Mucosa of descending colon (tissue), 3 donors: ENCODE results near the gene EIF2AK2. TPM values are rescaled to one million over a fixed set of nuclear protein-coding genes. Genes with fewer than 3 reads are reported as not detected.

ENCODE experiments used
- ATAC-seq: fragments of 200-7000 bp; cut with Tn5 transposase; one replicate; pipeline ENCODE4 v1.9.1; 2020; ENCODE audit warnings: mild to moderate bottlenecking, moderate library complexity
- DNase-seq, 3 donors: peaks; one replicate each; pipeline ENCODE4 v3.0.0-alpha.2; 2020
- H3K36me3 ChIP-seq: fragments of 200-600 bp; one replicate; pipeline ENCODE4 v1.8.0; 2021; ENCODE audit warnings: low read depth, mild to moderate bottlenecking
- H3K4me1 ChIP-seq: fragments of 200-600 bp; one replicate; pipeline ENCODE4 v1.8.0; 2021; ENCODE audit warnings: low read depth, mild to moderate bottlenecking
- H3K4me3 ChIP-seq: fragments of 200-600 bp; one replicate; pipeline ENCODE4 v1.8.0; 2021; ENCODE audit warnings: mild to moderate bottlenecking
- H3K9me3 ChIP-seq: fragments of 200-600 bp; one replicate; pipeline ENCODE4 v1.8.0; 2021; ENCODE audit warnings: mild to moderate bottlenecking
- CTCF ChIP-seq: fragments of 200-600 bp; IDR thresholded peaks from one replicate; pipeline ENCODE4 v1.8.0; 2022; ENCODE audit warnings: antibody characterized with exemption, mild to moderate bottlenecking
- intact Hi-C, 2 donors: fragments of 100-400 bp; cut with DNase I in 1 of 2; cut with micrococcal nuclease in 1 of 2; formaldehyde crosslinking; loops; one replicate each; pipeline versions ENCODE4 v1.11.0 to v1.11.1; 2022; cut with DNase I, micrococcal nuclease
- total RNA-seq, 3 donors: library from RNA; stranded (reverse); fragmentation: NEBNext Ultra II Directional in 2 of 3; extraction: Animal tissue kit (Norgen Biotek cat#: 25700) in 2 of 3; gene quantifications; one replicate each; pipeline versions ENCODE4 v1.2.1 to v1.2.4, GENCODE V29; 2021 to 2023
- donor health status: DM: no; HTN: no; CAD: no; lungs with moderate emphysema.
- donor health status: DM: no; HTN: no; CAD: no.
- donor health status: DM: no; HTN: yes; CAD: no.

Gene EIF2AK2
- total RNA-seq, 3 donors from 2014 or later: 27.5 to 48.8 (median 33.2) TPM

- TF ChIP-seq CTCF: no peak
- H3K9me3 ChIP-seq: no peaks in the 10 kb centered on the region
- DNase-seq (no peak), ATAC-seq (peak; percentile 79)
- H3K4me3 ChIP-seq: no peak overlapping the region
- intact Hi-C loops: no loop called here
- no peaks in the 10 kb centered on the region for H3K36me3 ChIP-seq
- H3K4me1 ChIP-seq: peaks cover 19% of the 10 kb centered on the region
Measured at GRCh38 chr2:37149626-37150322, 7.0 kb downstream of the EIF2AK2 start.

DNA sequence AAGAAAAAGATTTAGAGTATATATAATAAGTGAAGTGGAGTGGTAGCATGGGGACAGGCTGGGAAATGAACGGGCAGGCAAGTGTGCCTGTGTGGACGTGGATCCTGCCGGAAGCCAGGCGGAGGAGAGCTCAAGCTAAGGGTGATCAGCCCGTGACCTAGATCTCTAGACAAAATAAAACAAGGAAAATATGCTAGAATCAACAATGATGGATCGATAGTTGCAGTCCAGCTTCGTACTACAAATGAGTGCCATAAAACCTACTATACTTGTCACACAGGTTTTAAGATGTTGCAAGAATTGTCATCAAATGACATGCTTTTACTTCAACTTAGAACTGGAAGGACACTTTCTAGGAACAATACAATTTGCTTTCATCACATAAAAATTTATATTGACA lies 8.5 kb downstream of the EIF2AK2 start:
- Histone ChIP-seq H3K4me3 (no peak overlapping the region), H3K4me1 (peaks cover 19% of the 10 kb centered on the region), H3K36me3 (no peaks in the 10 kb centered on the region), H3K9me3 (no peaks in the 10 kb centered on the region)
- no peak for DNase-seq
- TF ChIP-seq CTCF: no peak
- intact Hi-C loops: no loop called here
- peak; percentile 37 for ATAC-seq

DNA sequence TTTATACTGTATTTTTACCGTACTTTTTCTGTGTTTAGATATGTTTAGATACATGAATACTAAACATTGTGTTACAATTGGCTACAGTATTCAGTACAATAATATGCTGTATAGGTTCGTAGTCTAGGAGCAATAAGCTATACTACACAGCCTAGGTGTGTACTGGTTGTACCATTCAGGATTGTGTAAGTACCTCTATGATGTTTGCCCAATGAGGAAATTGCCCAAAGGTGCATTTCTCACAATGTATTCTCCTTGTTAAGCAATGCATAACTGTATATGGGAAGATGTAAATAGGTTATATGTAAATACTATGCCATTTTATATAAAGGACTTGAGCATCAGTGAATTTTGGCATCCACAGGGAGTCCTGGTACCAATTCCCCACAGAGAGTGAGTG lies 10.7 kb downstream of the EIF2AK2 start:
- TF ChIP-seq CTCF: no peak
- intact Hi-C loops: no loop called here
- H3K4me1 ChIP-seq: peaks cover 19% of the 10 kb centered on the region
- no peak overlapping the region for H3K4me3 ChIP-seq
- DNase-seq (no peak), ATAC-seq (peak; percentile 86)
- H3K36me3 ChIP-seq: no peaks in the 10 kb centered on the region
- no peaks in the 10 kb centered on the region for H3K9me3 ChIP-seq

DNA sequence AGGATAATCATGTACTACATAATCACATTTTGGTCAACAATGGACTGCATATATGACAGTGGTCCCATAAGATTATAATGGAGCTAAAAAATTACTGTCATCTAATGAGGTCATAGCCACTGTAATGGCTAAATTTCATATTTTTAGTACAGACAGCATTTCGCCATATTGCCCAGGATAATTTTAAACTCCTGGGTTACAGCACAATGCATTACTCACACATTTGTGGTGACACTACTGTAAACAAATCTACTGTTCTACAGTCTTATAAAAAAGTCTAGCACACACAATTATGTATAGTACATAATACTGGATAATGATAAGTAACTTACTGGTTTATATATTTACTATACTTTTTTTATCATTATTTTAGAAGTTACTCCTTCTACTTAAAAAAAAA lies 12.8 kb downstream of the EIF2AK2 start:
- H3K9me3 ChIP-seq: no peaks in the 10 kb centered on the region
- ATAC-seq (no peak), DNase-seq (no peak)
- peaks cover 6% of the 10 kb centered on the region for H3K4me1 ChIP-seq
- no peaks in the 10 kb centered on the region for H3K36me3 ChIP-seq
- intact Hi-C loops: no loop called here
- no peak for TF ChIP-seq CTCF
- H3K4me3 ChIP-seq: no peak overlapping the region

DNA sequence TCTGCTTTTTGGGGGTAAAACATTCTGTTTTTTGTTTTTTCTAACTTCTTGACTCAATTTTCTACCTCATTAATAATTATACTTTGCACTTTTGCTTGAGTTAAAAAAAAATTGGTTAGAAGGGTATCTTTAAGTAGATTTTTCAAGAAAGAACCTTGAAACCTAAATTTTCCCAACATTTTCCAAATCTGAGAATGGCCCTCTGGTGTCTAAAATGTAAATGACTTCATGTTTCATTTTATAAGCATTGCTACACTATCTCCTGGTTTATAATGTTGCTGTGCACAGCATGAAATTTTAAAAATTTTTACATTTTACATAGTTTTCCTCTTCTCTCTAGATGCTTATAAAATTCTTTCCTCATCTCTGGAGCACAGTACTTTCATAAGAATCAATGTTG lies 14.2 kb downstream of the EIF2AK2 start:
- no peak for TF ChIP-seq CTCF
- ATAC-seq: no peak
- intact Hi-C loops: no loop called here
- Histone ChIP-seq H3K4me1 (no peaks in the 10 kb centered on the region), H3K9me3 (no peaks in the 10 kb centered on the region), H3K36me3 (no peaks in the 10 kb centered on the region), H3K4me3 (no peak overlapping the region)
- DNase-seq: no peak

DNA sequence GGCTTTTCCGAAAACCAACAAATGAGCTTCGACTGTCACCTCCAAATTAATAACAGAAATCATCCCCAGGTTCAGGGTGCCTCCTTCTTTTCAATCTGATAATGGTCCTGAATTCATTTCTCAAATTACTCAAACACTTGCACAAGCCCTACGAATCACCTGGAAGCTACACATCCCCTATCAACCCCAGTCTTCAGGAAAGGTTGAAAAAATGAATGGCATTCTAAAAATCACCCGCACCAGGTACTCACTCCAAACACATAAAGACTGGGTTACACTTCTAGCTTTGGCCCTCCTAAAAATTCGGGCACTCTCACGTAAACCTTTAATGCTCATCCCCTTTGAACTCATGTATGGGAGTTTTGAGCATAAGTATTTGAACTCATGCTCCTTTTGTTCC lies 23.9 kb downstream of the EIF2AK2 start:
- no peak for TF ChIP-seq CTCF
- no peaks in the 10 kb centered on the region for H3K9me3 ChIP-seq
- H3K4me3 ChIP-seq: no peak overlapping the region
- ATAC-seq (no peak), DNase-seq (no peak)
- no peaks in the 10 kb centered on the region for H3K4me1 ChIP-seq
- H3K36me3 ChIP-seq: peaks cover 13% of the 10 kb centered on the region
- intact Hi-C loops: no loop called here
